MM.1S (cell line): ENCODE results near the gene GTPBP6.

Experiments used
- DNase-seq: peaks from one replicate; pipeline ENCODE4 v3.0.0-alpha.2; 2015
- H2AFZ ChIP-seq: fragments of 300-600 bp; sonication (generic); 2 replicates; pipeline ENCODE4 v1.6.0; 2016; ENCODE audit warnings: antibody characterized with exemption, low read length
- H3F3A ChIP-seq: fragments of 300-600 bp; sonication (generic); 2 replicates; pipeline ENCODE4 v1.6.1; 2016; ENCODE audit warnings: mild to moderate bottlenecking, antibody characterized with exemption, low read length, moderate library complexity, mixed read lengths; ENCODE audit not compliant: insufficient read depth
- H3K27ac ChIP-seq: fragments of 300-600 bp; sonication (generic); 2 replicates; pipeline ENCODE4 v1.5.1; 2016; ENCODE audit warnings: mild to moderate bottlenecking, low read length
- H3K27me3 ChIP-seq: fragments of 300-600 bp; sonication (generic); replicated peaks from 2 replicates; pipeline ENCODE4 v1.6.0; 2016; ENCODE audit warnings: low read length; ENCODE audit not compliant: insufficient read depth
- H3K36me3 ChIP-seq: fragments of 300-600 bp; sonication (generic); replicated peaks from 2 replicates; pipeline ENCODE4 v1.6.1; 2016; ENCODE audit warnings: mild to moderate bottlenecking, low read length, mixed read lengths; ENCODE audit not compliant: insufficient read depth
- H3K4me1 ChIP-seq: fragments of 300-600 bp; sonication (generic); 2 replicates; pipeline ENCODE4 v1.6.1; 2016; ENCODE audit warnings: low read length, mixed read lengths
- H3K4me2 ChIP-seq: fragments of 300-600 bp; sonication (generic); 2 replicates; pipeline ENCODE4 v1.6.0; 2016; ENCODE audit warnings: low read depth, low read length
- H3K4me3 ChIP-seq: fragments of 300-600 bp; sonication (generic); 2 replicates; pipeline ENCODE4 v1.5.1; 2016; ENCODE audit warnings: low read length, mixed read lengths
- H3K79me2 ChIP-seq: fragments of 300-600 bp; sonication (generic); 2 replicates; pipeline ENCODE4 v1.6.1; 2016; ENCODE audit warnings: mixed run types, low read length, mixed read lengths
- H3K9ac ChIP-seq: fragments of 300-600 bp; sonication (generic); 2 replicates; pipeline ENCODE4 v1.6.1; 2016; ENCODE audit warnings: low read length, mixed read lengths
- H3K9me2 ChIP-seq: fragments of 300-600 bp; sonication (generic); replicated peaks from 2 replicates; pipeline ENCODE4 v1.6.1; 2016; ENCODE audit warnings: mild to moderate bottlenecking, low read length, mixed read lengths; ENCODE audit not compliant: insufficient read depth
- H3K9me3 ChIP-seq: fragments of 300-600 bp; sonication (generic); replicated peaks from 2 replicates; pipeline ENCODE4 v1.6.1; 2016; ENCODE audit warnings: mild to moderate bottlenecking, low read length, mixed read lengths; ENCODE audit not compliant: insufficient read depth
- H4K20me1 ChIP-seq: fragments of 300-600 bp; sonication (generic); 2 replicates; pipeline ENCODE4 v1.6.1; 2016; ENCODE audit warnings: mild to moderate bottlenecking, low read length, moderate library complexity, mixed read lengths; ENCODE audit not compliant: insufficient read depth
- EZH2 ChIP-seq: fragments of 300-600 bp; sonication (generic); optimal IDR thresholded peaks from 2 replicates; pipeline ENCODE3; 2017; ENCODE audit warnings: low read depth, mild to moderate bottlenecking, antibody characterized with exemption, low read length, mixed read lengths
- EZH2phosphoT487 ChIP-seq: fragments of 300-600 bp; sonication (generic); IDR thresholded peaks from 2 replicates; pipeline ENCODE4 v1.6.1; 2018; ENCODE audit warnings: antibody characterized with exemption, low read length
- TF ChIP-seq, protein P1 (sequence below): fragments of 300-600 bp; sonication (generic); IDR thresholded peaks from 2 replicates; pipeline ENCODE4 v1.5.1; 2016; ENCODE audit warnings: antibody characterized with exemption, low read length, mixed read lengths

Gene GTPBP6

DNA sequence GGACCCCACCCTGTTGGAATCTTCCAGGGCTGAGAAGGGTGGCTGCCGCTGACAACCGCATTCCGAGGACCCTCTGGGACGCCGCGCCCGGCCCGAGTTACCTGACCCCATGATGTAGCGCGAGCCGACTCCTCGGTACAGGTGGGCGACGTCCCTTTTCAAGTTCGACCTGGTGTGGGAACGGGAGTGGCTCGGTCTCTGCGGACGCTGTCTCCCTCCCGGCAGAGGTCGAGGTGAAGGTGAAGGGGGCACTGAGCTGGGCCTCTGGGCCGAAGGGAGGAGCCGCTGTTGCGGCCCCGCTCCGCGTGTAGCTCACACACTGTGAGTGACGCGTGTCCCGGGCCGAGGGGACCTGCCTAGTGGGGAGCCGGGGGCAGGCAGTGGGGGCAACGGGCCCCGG, 4.5 kb downstream of the GTPBP6 start:
- H4K20me1 ChIP-seq, result no peaks in the 10 kb centered on the region
- H3K9me3 ChIP-seq, result no peaks in the 10 kb centered on the region
- 0 out of 2 replicates have a peak, but pooled peaks cover 3% of the 10 kb centered on the region for H3K79me2 ChIP-seq
- H3K4me2 ChIP-seq, result no peak overlapping the region
- TF ChIP-seq, protein P1, sequence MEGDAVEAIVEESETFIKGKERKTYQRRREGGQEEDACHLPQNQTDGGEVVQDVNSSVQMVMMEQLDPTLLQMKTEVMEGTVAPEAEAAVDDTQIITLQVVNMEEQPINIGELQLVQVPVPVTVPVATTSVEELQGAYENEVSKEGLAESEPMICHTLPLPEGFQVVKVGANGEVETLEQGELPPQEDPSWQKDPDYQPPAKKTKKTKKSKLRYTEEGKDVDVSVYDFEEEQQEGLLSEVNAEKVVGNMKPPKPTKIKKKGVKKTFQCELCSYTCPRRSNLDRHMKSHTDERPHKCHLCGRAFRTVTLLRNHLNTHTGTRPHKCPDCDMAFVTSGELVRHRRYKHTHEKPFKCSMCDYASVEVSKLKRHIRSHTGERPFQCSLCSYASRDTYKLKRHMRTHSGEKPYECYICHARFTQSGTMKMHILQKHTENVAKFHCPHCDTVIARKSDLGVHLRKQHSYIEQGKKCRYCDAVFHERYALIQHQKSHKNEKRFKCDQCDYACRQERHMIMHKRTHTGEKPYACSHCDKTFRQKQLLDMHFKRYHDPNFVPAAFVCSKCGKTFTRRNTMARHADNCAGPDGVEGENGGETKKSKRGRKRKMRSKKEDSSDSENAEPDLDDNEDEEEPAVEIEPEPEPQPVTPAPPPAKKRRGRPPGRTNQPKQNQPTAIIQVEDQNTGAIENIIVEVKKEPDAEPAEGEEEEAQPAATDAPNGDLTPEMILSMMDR, result no peak
- TF ChIP-seq EZH2 (no peak), EZH2phosphoT487 (no peak)
- H3K4me1 ChIP-seq, result no peaks in the 10 kb centered on the region
- no peaks in the 10 kb centered on the region for H3F3A ChIP-seq
- H3K36me3 ChIP-seq, result no peaks in the 10 kb centered on the region
- H3K9ac ChIP-seq, result no peak overlapping the region
- H3K27me3 ChIP-seq, result no peaks in the 10 kb centered on the region
- no peak overlapping the region for H2AFZ ChIP-seq
- H3K4me3 ChIP-seq, result no peak overlapping the region
- H3K9me2 ChIP-seq, result no peaks in the 10 kb centered on the region
- no peak for DNase-seq
- no peak overlapping the region for H3K27ac ChIP-seq

DNA sequence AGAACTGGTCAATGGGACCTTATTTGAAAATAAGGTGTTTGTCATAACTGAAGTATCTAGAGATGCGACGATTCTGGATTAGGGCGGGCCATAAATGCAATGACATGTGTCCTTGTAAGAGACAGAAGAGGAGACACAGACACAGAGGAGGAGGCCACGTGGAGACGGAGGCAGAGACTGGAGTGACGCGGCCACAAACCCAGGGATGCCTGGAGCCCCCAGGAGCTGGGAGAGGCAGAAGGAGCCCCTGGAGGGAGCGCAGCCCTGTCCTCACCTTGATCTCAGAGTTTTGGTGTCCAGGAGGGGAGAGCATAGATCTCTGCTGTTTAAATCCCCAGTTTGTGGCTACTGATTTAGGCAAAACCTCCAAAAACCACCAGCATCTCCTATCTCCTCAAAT, 5.0 kb downstream of the GTPBP6 start:
- H3K4me1 ChIP-seq, result no peaks in the 10 kb centered on the region
- H3F3A ChIP-seq, result no peaks in the 10 kb centered on the region
- no peak overlapping the region for H3K9ac ChIP-seq
- H3K79me2 ChIP-seq, result 0 out of 2 replicates have a peak, but pooled peaks cover 3% of the 10 kb centered on the region
- TF ChIP-seq, protein P1, result no peak
- no peak for TF ChIP-seq EZH2phosphoT487
- TF ChIP-seq EZH2, result no peak
- no peaks in the 10 kb centered on the region for H3K9me3 ChIP-seq
- H3K4me3 ChIP-seq, result no peak overlapping the region
- H2AFZ ChIP-seq, result no peak overlapping the region
- no peaks in the 10 kb centered on the region for H3K9me2 ChIP-seq
- DNase-seq, result no peak
- H3K27me3 ChIP-seq, result no peaks in the 10 kb centered on the region
- no peak overlapping the region for H3K27ac ChIP-seq
- H3K36me3 ChIP-seq, result no peaks in the 10 kb centered on the region
- no peaks in the 10 kb centered on the region for H4K20me1 ChIP-seq
- no peak overlapping the region for H3K4me2 ChIP-seq

DNA sequence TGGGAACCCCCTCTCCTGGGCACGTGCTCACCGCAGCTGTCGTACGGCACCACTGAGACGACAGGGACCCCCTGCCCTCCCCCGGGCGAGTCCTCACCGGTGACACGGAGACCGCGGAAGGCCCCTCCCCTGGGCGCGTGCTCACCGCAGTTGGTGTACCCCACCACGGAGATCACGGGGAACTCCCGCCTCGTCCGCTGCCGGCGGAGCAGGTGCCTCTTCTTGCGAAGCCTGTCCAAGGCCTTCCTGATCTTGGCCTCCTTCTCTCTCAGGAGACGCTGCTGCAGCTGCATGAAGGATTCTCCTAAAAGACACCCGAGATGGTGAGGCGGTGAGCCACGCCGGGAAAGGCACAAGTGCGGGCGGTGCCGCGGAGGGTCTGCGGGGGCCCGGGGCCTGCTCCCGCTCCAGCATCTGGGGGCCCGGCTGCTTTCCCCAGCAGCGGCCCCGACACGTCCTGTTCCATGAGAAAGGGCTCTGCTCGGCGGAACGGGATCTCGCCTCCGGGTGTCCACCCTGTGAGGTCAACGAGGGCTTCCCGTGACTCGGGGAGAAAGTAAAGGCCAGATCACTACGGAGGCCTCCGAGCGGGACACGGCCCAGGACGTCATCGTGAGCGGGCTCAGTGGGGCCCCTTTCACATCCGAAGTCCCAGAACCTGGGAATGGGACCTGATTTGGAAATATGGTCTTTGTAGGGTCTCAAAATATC, 5.8 kb downstream of the GTPBP6 start:
- H3K27ac ChIP-seq, result no peak overlapping the region
- no peak overlapping the region for H3K4me2 ChIP-seq
- no peaks in the 10 kb centered on the region for H3K27me3 ChIP-seq
- H3F3A ChIP-seq, result no peaks in the 10 kb centered on the region
- TF ChIP-seq EZH2phosphoT487, result no peak
- H3K36me3 ChIP-seq, result no peaks in the 10 kb centered on the region
- no peaks in the 10 kb centered on the region for H4K20me1 ChIP-seq
- H2AFZ ChIP-seq, result no peak overlapping the region
- no peak overlapping the region for H3K4me3 ChIP-seq
- DNase-seq, result no peak
- 0 out of 2 replicates have a peak, but pooled peaks cover 3% of the 10 kb centered on the region for H3K79me2 ChIP-seq
- H3K9me3 ChIP-seq, result no peaks in the 10 kb centered on the region
- H3K9me2 ChIP-seq, result no peaks in the 10 kb centered on the region
- no peaks in the 10 kb centered on the region for H3K4me1 ChIP-seq
- H3K9ac ChIP-seq, result no peak overlapping the region
